CD4-positive, alpha-beta memory T cell (primary cell): ENCODE results near the gene LIG3. TPM values are rescaled to one million over a fixed set of nuclear protein-coding genes. Genes with fewer than 3 reads are reported as not detected.
A peak's percentile ranks its signal among the peaks of the same experiment; 100 is the strongest.

Experiments used
- CTCF ChIA-PET: fragments of 350-600 bp; sonication (Branson Sonifier 250); formaldehyde crosslinking; loops from one replicate; lab custom pipeline; 2021; ENCODE audit warnings: inconsistent platforms; ENCODE audit not compliant: partially characterized antibody; lab: Charles Lee
- POLR2A ChIA-PET: fragments of 350-600 bp; sonication (Branson Sonifier 250); formaldehyde crosslinking; loops from one replicate; lab custom pipeline; 2021; ENCODE audit not compliant: partially characterized antibody; lab: Charles Lee
- DNase-seq, 5 donors: peaks; one replicate each; pipeline versions ENCODE4 v3.0.0 to v3.0.0-alpha.2; 2020 to 2022; ENCODE audit warnings: mixed read lengths in 1 of 5
- H3K27ac ChIP-seq: one replicate; pipeline ENCODE4 v1.7.0; 2013; ENCODE audit warnings: low read depth, low read length
- H3K27me3 ChIP-seq: 2 replicates; pipeline ENCODE4 v1.7.0; 2013; ENCODE audit warnings: mild to moderate bottlenecking, low read length, moderate library complexity; ENCODE audit not compliant: insufficient read depth
- H3K36me3 ChIP-seq: 2 replicates; pipeline ENCODE4 v1.7.0; 2013; ENCODE audit warnings: mild to moderate bottlenecking, low read length, moderate library complexity; ENCODE audit not compliant: insufficient read depth
- H3K4me1 ChIP-seq: 2 replicates; pipeline ENCODE4 v1.7.0; 2013; ENCODE audit warnings: mild to moderate bottlenecking, low read length, moderate library complexity; ENCODE audit not compliant: insufficient read depth
- H3K4me3 ChIP-seq, 2 donors: one replicate each; pipeline ENCODE4 v1.7.0; 2013; ENCODE audit warnings: low read length in 2 of 2, mild to moderate bottlenecking in 1 of 2
- H3K9me3 ChIP-seq, 2 donors: one replicate each; pipeline ENCODE4 v1.7.0; 2013; ENCODE audit warnings: low read length in 2 of 2, control low read depth in 1 of 2; ENCODE audit not compliant: control insufficient read depth in 1 of 2
- H3K27ac Mint-ChIP-seq, 7 donors: one replicate each; pipeline ENCODE4 v1.8.0; 2020 to 2021; ENCODE audit warnings: mixed read lengths in 7 of 7, mild to moderate bottlenecking in 6 of 7, inconsistent platforms in 3 of 7, moderate library complexity in 3 of 7
- H3K27me3 Mint-ChIP-seq, 2 donors: one replicate each; pipeline ENCODE4 v1.8.0; 2020 to 2021; ENCODE audit warnings: mixed read lengths in 2 of 2
- H3K36me3 Mint-ChIP-seq, 2 donors: one replicate each; pipeline ENCODE4 v1.8.0; 2020 to 2021; ENCODE audit warnings: mixed read lengths in 2 of 2, inconsistent platforms in 1 of 2, mild to moderate bottlenecking in 1 of 2
- H3K4me1 Mint-ChIP-seq, 4 donors: one replicate each; pipeline ENCODE4 v1.8.0; 2020 to 2021; ENCODE audit warnings: mixed read lengths in 4 of 4, mild to moderate bottlenecking in 1 of 4
- H3K4me3 Mint-ChIP-seq, 8 donors: one replicate each; pipeline ENCODE4 v1.8.0; 2020 to 2021; ENCODE audit warnings: mixed read lengths in 8 of 8, mild to moderate bottlenecking in 7 of 8, moderate library complexity in 6 of 8, inconsistent platforms in 3 of 8
- H3K9me3 Mint-ChIP-seq, 8 donors: one replicate each; pipeline ENCODE4 v1.8.0; 2020 to 2021; ENCODE audit warnings: mixed read lengths in 8 of 8, mild to moderate bottlenecking in 5 of 8, inconsistent platforms in 3 of 8, moderate library complexity in 1 of 8
- intact Hi-C: fragments of 100-400 bp; cut with micrococcal nuclease; formaldehyde crosslinking; loops from one replicate; pipeline ENCODE4 v1.15.1; 2023
- polyA plus RNA-seq, 2 donors: library from polyadenylated mRNA; unstranded; fragments of 300-500 nt; fragmentation: Illumina TruSeq; gene quantifications; one replicate each; pipeline ENCODE4 v1.2.3, GENCODE V29; 2021
- total RNA-seq, 2 experiments: library from RNA; stranded (reverse); gene quantifications; one replicate each; pipeline ENCODE4 v1.2.3, GENCODE V29; 2021

LIG3 gene
- total and polyA plus RNA-seq, 4 experiments from 2014 or later: 7.7 to 50.8 (median 29.1) TPM

DNA sequence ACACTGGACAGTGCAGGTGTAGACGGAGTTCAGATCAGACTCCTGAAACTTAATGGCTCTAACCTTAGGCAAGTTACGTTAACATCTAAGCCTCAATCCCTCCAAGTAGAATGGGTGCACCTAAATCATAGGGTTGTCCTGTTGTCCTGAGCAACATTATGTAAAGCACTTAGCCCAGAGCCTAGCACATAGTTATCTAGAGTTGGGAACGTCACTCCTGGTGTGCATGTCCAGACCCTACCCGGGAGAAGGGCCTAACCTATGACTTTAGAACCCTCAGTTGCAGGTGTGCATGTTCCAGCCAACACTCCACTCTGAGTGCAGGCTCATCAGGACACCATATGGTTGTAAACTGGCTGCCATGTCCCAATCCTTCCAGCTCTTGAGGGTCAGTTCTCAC, 26.0 kb downstream of the LIG3 start:
- H3K4me1 ChIP-seq: no peaks in the 10 kb centered on the region
- H3K4me3 ChIP-seq: no peak overlapping the region
- Mint-ChIP-seq H3K4me1 (peaks cover 0 to 5% (median under 1%) of the 10 kb centered on the region in 4 donors), H3K27ac (peak overlapping the region in 3 of 7 donors; percentile 42 to 76 (median 46)), H3K9me3 (no peaks in the 10 kb centered on the region), H3K36me3 (peaks cover 32 to 79% of the 10 kb centered on the region in 2 donors), H3K4me3 (no peak overlapping the region), H3K27me3 (no peaks in the 10 kb centered on the region)
- H3K27ac ChIP-seq: no peak overlapping the region
- ChIA-PET CTCF (interaction anchor here (2.3 kb wide), 1 partner anchor 58 kb away, joined by 6 read pairs; no protein-coding TSS in a partner anchor), POLR2A (interaction anchor here (1.0 to 2.0 kb wide), 2 partner anchors 12 to 100 kb away, joined by 3 to 5 read pairs; no protein-coding TSS in a partner anchor)
- H3K9me3 ChIP-seq: no peaks in the 10 kb centered on the region
- DNase-seq: no peak
- H3K27me3 ChIP-seq: no peaks in the 10 kb centered on the region
- H3K36me3 ChIP-seq: peaks cover 31% of the 10 kb centered on the region
- intact Hi-C loops: no loop called here

DNA sequence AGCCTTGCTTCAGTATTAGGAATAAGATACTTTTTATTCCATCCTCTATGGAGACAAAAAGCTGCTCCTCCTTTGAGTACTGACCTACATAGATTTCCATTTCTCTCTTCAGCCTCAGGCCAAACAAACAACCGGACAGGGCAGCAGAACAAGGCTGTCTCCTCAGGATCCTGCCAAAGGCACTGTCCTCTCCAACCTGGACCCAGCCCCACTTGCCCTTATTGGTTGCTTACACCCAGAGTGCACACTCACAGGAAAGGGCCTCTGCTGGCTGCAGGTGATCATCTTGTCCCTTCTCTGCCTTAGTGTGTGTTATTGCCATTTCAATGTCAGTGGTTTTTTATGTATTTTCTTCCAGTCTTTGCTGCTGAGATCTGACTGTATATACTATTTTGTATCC, 26.6 kb downstream of the LIG3 start:
- Histone ChIP-seq H3K27ac (no peak overlapping the region), H3K36me3 (peaks cover 31% of the 10 kb centered on the region), H3K4me3 (no peak overlapping the region), H3K27me3 (no peaks in the 10 kb centered on the region), H3K9me3 (no peaks in the 10 kb centered on the region), H3K4me1 (no peaks in the 10 kb centered on the region)
- intact Hi-C loops: no loop called here
- ChIA-PET CTCF (no interaction called here), POLR2A (interaction anchor here (0.6 to 1.6 kb wide), 4 partner anchors 40 to 100 kb away, joined by 3 to 4 read pairs (median 3); no protein-coding TSS in a partner anchor)
- H3K4me3 Mint-ChIP-seq: no peak overlapping the region
- DNase-seq: no peak
- no peaks in the 10 kb centered on the region for H3K9me3 Mint-ChIP-seq
- peaks cover 0 to 5% (median under 1%) of the 10 kb centered on the region in 4 donors for H3K4me1 Mint-ChIP-seq
- H3K27me3 Mint-ChIP-seq: no peaks in the 10 kb centered on the region
- H3K36me3 Mint-ChIP-seq: peaks cover 36 to 79% of the 10 kb centered on the region in 2 donors
- H3K27ac Mint-ChIP-seq: peak overlapping the region; percentile 1 to 78 (median 30)

DNA sequence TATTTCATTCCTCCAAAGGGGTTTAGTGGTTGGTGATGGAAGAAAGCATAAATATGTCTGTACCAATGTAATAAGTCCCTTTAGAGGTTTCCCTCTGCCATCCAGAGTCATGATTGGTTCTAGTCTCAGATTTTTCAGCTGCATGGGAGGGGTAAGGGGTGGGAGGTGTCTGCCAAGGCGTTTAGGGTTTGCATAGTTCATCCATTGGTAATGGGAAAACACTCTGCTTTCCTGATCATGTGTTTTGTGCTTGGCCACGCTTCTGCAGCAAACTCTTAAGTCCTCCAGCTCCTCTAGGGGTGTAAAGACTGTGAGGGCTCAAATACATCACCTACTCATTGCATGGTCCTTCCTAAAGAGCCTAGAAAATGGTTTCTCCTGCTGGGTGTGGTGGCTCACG, 29.8 kb downstream of the LIG3 start:
- H3K4me3 ChIP-seq: no peak overlapping the region
- intact Hi-C loops: no loop called here
- H3K27me3 Mint-ChIP-seq: no peaks in the 10 kb centered on the region
- no peak overlapping the region for H3K27ac ChIP-seq
- H3K4me3 Mint-ChIP-seq: no peak overlapping the region
- no peaks in the 10 kb centered on the region for H3K9me3 ChIP-seq
- H3K36me3 Mint-ChIP-seq: peaks cover 56 to 83% of the 10 kb centered on the region in 2 donors
- ChIA-PET POLR2A (interaction anchor here (0.7 to 3.5 kb wide), 3 partner anchors 9 to 50 kb away, joined by 3 to 17 read pairs (median 3); no protein-coding TSS in a partner anchor), CTCF (interaction anchor here (1.3 to 1.7 kb wide), 2 partner anchors 10 to 54 kb away, joined by 9 to 10 read pairs; partner anchors contain the start of gene RFFL)
- no peaks in the 10 kb centered on the region for H3K27me3 ChIP-seq
- H3K4me1 ChIP-seq: no peaks in the 10 kb centered on the region
- peaks cover 52% of the 10 kb centered on the region for H3K36me3 ChIP-seq
- no peaks in the 10 kb centered on the region for H3K9me3 Mint-ChIP-seq
- no peak for DNase-seq
- H3K27ac Mint-ChIP-seq: peak overlapping the region in 3 of 7 donors; percentile 18 to 60 (median 59)
- peaks cover 0 to 2% (median 0%) of the 10 kb centered on the region in 4 donors for H3K4me1 Mint-ChIP-seq

DNA sequence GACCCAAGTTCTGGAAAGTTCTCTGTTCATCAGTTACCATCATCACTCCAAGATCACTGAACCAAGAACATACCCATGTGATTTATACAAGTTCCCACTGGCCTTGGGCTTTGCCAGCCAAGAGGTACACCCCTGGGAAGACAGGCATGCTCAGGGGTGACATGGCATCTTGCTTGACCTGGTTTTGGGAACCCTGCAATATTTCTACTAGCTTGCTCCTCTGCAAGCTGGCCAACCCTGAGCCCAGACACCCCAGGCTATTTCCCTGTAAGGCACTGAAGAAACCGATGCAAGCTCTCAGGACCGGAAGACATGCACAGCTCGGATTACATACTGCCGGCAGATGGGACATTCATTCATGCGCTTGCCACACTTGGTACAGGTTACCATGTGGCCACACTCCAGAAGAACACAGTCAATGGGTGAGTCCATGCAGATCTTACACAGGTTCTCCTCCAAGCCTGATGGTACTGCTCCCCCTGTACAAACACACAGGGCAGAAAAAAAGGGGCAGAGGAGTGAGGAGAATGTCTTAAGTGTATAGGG, 31.4 kb downstream of the LIG3 start:
- no peaks in the 10 kb centered on the region for H3K4me1 ChIP-seq
- no peak overlapping the region for H3K27ac ChIP-seq
- no peak overlapping the region for H3K4me3 ChIP-seq
- no peaks in the 10 kb centered on the region for H3K9me3 ChIP-seq
- Mint-ChIP-seq H3K9me3 (no peaks in the 10 kb centered on the region), H3K27ac (peak overlapping the region in 6 of 7 donors; percentile 23 to 54 (median 32)), H3K4me3 (no peak overlapping the region), H3K36me3 (peaks cover 72 to 90% of the 10 kb centered on the region in 2 donors), H3K4me1 (peaks cover 0 to 2% (median 0%) of the 10 kb centered on the region in 4 donors), H3K27me3 (no peaks in the 10 kb centered on the region)
- no peaks in the 10 kb centered on the region for H3K27me3 ChIP-seq
- POLR2A ChIA-PET: interaction anchor here (0.7 to 2.5 kb wide), 4 partner anchors 11 to 38 kb away, joined by 4 to 5 read pairs (median 4); no protein-coding TSS in a partner anchor
- intact Hi-C loops: no loop called here
- peaks cover 69% of the 10 kb centered on the region for H3K36me3 ChIP-seq
- CTCF ChIA-PET: interaction anchor here (1.6 to 2.0 kb wide), 3 partner anchors 11 to 52 kb away, joined by 6 to 8 read pairs (median 7); partner anchors contain the start of gene RFFL
- DNase-seq: no peak

DNA sequence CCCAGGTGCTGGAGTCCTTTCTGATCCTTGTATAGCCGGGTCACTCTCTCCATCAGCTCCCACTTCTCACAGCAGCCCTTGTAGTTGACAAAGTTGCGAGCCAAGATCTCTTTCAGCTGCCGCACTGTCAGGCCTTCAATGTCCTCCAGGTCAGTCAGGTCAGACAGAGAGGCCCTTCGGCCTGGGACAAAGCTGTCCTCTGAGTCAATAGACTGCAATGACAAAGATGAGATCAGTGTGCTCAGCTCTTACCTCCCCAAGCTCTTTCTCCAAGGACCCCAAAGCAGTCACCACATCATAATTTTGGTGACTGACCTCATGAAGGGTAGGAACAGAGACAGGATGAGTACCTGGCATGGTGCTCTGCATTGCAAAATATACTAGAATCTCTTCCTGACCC, 36.1 kb downstream of the LIG3 start:
- Mint-ChIP-seq H3K27me3 (no peaks in the 10 kb centered on the region), H3K36me3 (peaks cover 79 to 87% of the 10 kb centered on the region in 2 donors)
- CTCF ChIA-PET: interaction anchor here (1.2 to 1.8 kb wide), 3 partner anchors 35 to 73 kb away, joined by 3 to 5 read pairs (median 4); partner anchors contain the start of gene RFFL

DNA sequence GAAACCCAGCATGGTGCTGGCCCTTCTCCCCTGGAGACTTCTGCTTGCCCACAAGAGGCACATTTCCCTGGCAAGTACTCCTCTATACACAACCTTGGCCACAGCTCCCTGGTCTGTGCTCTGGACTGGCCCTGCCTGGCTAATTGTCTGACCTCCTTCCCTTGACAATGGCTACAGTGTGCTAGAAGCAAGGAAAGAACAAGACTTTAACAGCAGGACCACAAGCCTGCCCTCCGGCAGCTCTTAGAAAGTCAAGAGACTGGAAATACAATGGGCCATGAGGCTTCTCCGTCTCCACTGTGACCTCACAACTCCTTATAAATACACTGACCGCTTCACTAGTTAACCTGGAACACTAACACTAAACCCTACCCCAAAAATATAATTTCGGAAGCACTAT, 36.7 kb downstream of the LIG3 start:
- no peaks in the 10 kb centered on the region for H3K27me3 Mint-ChIP-seq
- H3K4me1 Mint-ChIP-seq: peaks cover 17 to 43% (median 34%) of the 10 kb centered on the region in 4 donors
- no peak overlapping the region for H3K4me3 Mint-ChIP-seq
- H3K36me3 Mint-ChIP-seq: peaks cover 75 to 81% of the 10 kb centered on the region in 2 donors
- CTCF ChIA-PET: interaction anchor here (1.2 to 2.0 kb wide), 3 partner anchors 8 to 73 kb away, joined by 4 to 7 read pairs (median 5); partner anchors contain the start of gene RFFL
- Histone ChIP-seq H3K4me1 (peaks cover 17% of the 10 kb centered on the region), H3K4me3 (no peak overlapping the region), H3K27ac (no peak overlapping the region), H3K9me3 (no peaks in the 10 kb centered on the region), H3K27me3 (no peaks in the 10 kb centered on the region), H3K36me3 (peaks cover 70% of the 10 kb centered on the region)
- H3K9me3 Mint-ChIP-seq: no peaks in the 10 kb centered on the region
- intact Hi-C loops: no loop called here
- POLR2A ChIA-PET: interaction anchor here (2.8 kb wide), 1 partner anchor 47 kb away, joined by 9 read pairs; the partner anchor contains the start of gene RFFL
- H3K27ac Mint-ChIP-seq: peak overlapping the region in 5 of 7 donors; percentile 0 to 83 (median 46)
- DNase-seq: no peak

More for the DNA sequence above, 36.1 kb downstream of the LIG3 start:
- no peaks in the 10 kb centered on the region for H3K27me3 ChIP-seq
- Mint-ChIP-seq H3K4me1 (peaks cover 11 to 36% (median 28%) of the 10 kb centered on the region in 4 donors), H3K4me3 (no peak overlapping the region), H3K27ac (peak overlapping the region in 3 of 7 donors; percentile 7 to 51 (median 22)), H3K9me3 (no peaks in the 10 kb centered on the region)
- intact Hi-C loops: no loop called here
- no peak overlapping the region for H3K4me3 ChIP-seq
- H3K36me3 ChIP-seq: peaks cover 75% of the 10 kb centered on the region
- H3K4me1 ChIP-seq: peaks cover 10% of the 10 kb centered on the region
- POLR2A ChIA-PET: interaction anchor here (0.9 to 2.8 kb wide), 2 partner anchors 35 to 47 kb away, joined by 3 to 9 read pairs; partner anchors contain the start of gene RFFL
- no peak for DNase-seq
- H3K27ac ChIP-seq: no peak overlapping the region
- H3K9me3 ChIP-seq: no peaks in the 10 kb centered on the region

DNA sequence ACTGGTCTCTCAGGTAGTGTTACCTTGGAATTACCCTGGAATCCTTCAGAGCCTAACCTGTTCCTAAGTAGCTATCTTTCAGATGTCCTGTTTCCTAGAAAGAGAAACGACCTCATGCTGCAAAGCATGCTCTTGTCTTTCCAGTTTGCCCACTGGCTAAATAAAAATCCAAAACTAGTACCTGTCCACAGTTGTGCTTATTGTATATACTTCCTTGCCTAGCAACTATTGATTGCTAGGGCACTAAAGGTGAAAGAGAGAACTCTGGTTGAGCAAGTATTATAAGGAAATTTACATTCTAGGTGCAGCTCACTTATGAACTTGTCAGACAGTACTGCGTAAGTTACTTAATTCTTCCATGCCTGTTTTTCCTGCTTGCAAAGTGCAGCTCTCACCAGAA, 38.5 kb downstream of the LIG3 start:
- Mint-ChIP-seq H3K27me3 (no peaks in the 10 kb centered on the region), H3K9me3 (no peaks in the 10 kb centered on the region), H3K4me3 (no peak overlapping the region), H3K4me1 (peaks cover 35 to 61% (median 51%) of the 10 kb centered on the region in 4 donors), H3K27ac (peak overlapping the region in 6 of 7 donors; percentile 7 to 97 (median 62)), H3K36me3 (peaks cover 59 to 75% of the 10 kb centered on the region in 2 donors)
- no peak overlapping the region for H3K27ac ChIP-seq
- intact Hi-C loops: no loop called here
- H3K9me3 ChIP-seq: no peaks in the 10 kb centered on the region
- DNase-seq: no peak
- peaks cover 54% of the 10 kb centered on the region for H3K36me3 ChIP-seq
- POLR2A ChIA-PET: interaction anchor here (0.9 to 2.4 kb wide), 6 partner anchors 9 to 69 kb away, joined by 3 to 10 read pairs (median 4); partner anchors contain the start of gene RFFL
- H3K4me1 ChIP-seq: peaks cover 35% of the 10 kb centered on the region
- no peaks in the 10 kb centered on the region for H3K27me3 ChIP-seq
- no peak overlapping the region for H3K4me3 ChIP-seq
- CTCF ChIA-PET: interaction anchor here (0.6 to 2.8 kb wide), 8 partner anchors 8 to 77 kb away, joined by 3 to 14 read pairs (median 4); partner anchors contain the start of gene RFFL
